OCI-LY1 (cell line): ENCODE data around the gene VDAC1.

ENCODE experiments used
- H2AFZ ChIP-seq: fragments of 200-600 bp; sonication (generic), shearing (Covaris generic); 2 replicates; pipeline ENCODE4 v1.6.0; 2014; ENCODE audit warnings: antibody characterized with exemption, mild to moderate bottlenecking, low read length
- H3F3A ChIP-seq: fragments of 200-600 bp; sonication (generic), shearing (Covaris generic); 2 replicates; pipeline ENCODE4 v1.6.0; 2014; ENCODE audit warnings: mild to moderate bottlenecking, antibody characterized with exemption, low read length, moderate library complexity; ENCODE audit not compliant: insufficient read depth
- H3K27ac ChIP-seq: fragments of 200-600 bp; sonication (generic); 2 replicates; pipeline ENCODE4 v1.5.1; 2014; ENCODE audit warnings: low read length, mixed run types, mild to moderate bottlenecking, low read depth; ENCODE audit not compliant: poor library complexity, severe bottlenecking
- H3K27me3 ChIP-seq: fragments of 200-600 bp; sonication (generic); 2 replicates; pipeline ENCODE4 v1.6.0; 2014; ENCODE audit warnings: antibody characterized with exemption, mild to moderate bottlenecking, low read length, moderate library complexity; ENCODE audit not compliant: insufficient read depth
- H3K36me3 ChIP-seq: fragments of 200-600 bp; sonication (generic); 2 replicates; pipeline ENCODE4 v1.6.1; 2014; ENCODE audit warnings: mild to moderate bottlenecking, antibody characterized with exemption, low read length, moderate library complexity, mixed read lengths; ENCODE audit not compliant: insufficient read depth
- H3K4me1 ChIP-seq: fragments of 200-600 bp; sonication (generic); 2 replicates; pipeline ENCODE4 v1.5.1; 2014; ENCODE audit warnings: mild to moderate bottlenecking, low read length, moderate library complexity; ENCODE audit not compliant: insufficient read depth, severe bottlenecking
- H3K4me2 ChIP-seq: fragments of 200-600 bp; sonication (generic), shearing (Covaris generic); 2 replicates; pipeline ENCODE4 v1.6.1; 2014; ENCODE audit warnings: low read length
- H3K4me3 ChIP-seq: fragments of 200-600 bp; sonication (generic); 2 replicates; pipeline ENCODE4 v1.5.1; 2014; ENCODE audit warnings: low read length, low read depth, mild to moderate bottlenecking, mixed read lengths; ENCODE audit not compliant: poor library complexity, severe bottlenecking
- H3K79me2 ChIP-seq: fragments of 200-600 bp; shearing (Covaris generic); 2 replicates; pipeline ENCODE4 v1.6.1; 2016; ENCODE audit warnings: mixed run types, low read length, mixed read lengths; ENCODE audit not compliant: insufficient read depth
- H3K9ac ChIP-seq: fragments of 200-600 bp; sonication (generic), shearing (Covaris generic); 2 replicates; pipeline ENCODE4 v1.6.1; 2014; ENCODE audit warnings: mild to moderate bottlenecking, low read length, mixed read lengths
- H3K9me2 ChIP-seq: fragments of 200-600 bp; sonication (generic), shearing (Covaris generic); 2 replicates; pipeline ENCODE4 v1.6.1; 2014; ENCODE audit warnings: low read depth, mild to moderate bottlenecking, low read length, mixed read lengths
- H3K9me3 ChIP-seq: fragments of 200-600 bp; shearing (Covaris generic); 2 replicates; pipeline ENCODE4 v1.6.1; 2014; ENCODE audit warnings: low read length, mixed read lengths
- H4K20me1 ChIP-seq: fragments of 200-600 bp; sonication (generic), shearing (Covaris generic); 2 replicates; pipeline ENCODE4 v1.6.0; 2016; ENCODE audit warnings: mild to moderate bottlenecking, low read length; ENCODE audit not compliant: insufficient read depth
- EZH2 ChIP-seq: fragments of 200-600 bp; sonication (generic), shearing (Covaris generic); IDR thresholded peaks from 2 replicates; pipeline ENCODE4 v1.8.0; 2017; ENCODE audit warnings: borderline replicate concordance, mixed run types, mild to moderate bottlenecking, antibody characterized with exemption, low read length, moderate library complexity, mixed read lengths
- TF ChIP-seq, protein P1 (sequence below): fragments of 200-600 bp; sonication (generic), shearing (Covaris generic); IDR thresholded peaks from 2 replicates; pipeline ENCODE4 v1.5.1; 2017; ENCODE audit warnings: mild to moderate bottlenecking, antibody characterized with exemption, low read length, moderate library complexity, mixed read lengths

Gene VDAC1

DNA sequence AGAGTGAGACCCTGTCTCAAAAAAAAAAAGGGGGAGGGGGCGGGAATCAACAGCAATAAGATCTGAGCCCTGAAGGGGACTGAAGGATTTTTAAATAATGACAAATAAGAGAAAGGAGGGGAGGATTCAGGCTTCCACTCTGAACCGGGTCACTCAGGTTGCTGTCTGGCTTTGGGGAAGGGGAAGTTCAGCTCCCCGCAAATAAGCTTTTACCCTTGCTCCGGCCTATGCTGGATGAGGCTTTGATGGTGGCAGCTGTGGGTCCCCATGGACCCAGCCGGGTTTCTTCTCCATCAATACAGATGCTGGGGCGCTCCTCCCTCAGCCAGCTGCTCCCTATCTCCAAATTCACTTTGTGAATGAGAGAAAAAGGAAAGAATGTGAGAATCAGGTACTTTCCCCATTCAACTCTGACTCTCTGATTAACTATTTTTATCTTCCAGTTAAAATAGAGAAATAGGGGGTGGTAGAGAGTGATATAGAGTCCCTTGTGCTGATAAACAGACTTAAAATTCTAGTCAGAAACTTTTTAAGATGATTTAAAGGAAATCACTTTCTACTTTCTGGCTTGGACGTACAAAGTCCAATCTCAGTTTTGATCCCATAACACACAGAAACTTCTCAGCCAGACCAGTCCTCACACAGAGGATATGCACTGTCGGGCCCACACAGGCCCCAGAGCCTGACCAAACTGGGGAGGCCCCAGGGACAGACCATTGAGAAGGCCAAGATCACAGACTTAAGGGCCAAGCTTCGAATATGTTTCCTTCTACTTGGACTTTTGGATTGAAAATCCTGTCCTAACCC is 76.0 kb downstream of the VDAC1 start:
- no peak overlapping the region for H3K9ac ChIP-seq
- H3K9me3 ChIP-seq, result no peaks in the 10 kb centered on the region
- no peaks in the 10 kb centered on the region for H3K4me1 ChIP-seq
- H3K4me2 ChIP-seq, result no peak overlapping the region
- no peaks in the 10 kb centered on the region for H3K9me2 ChIP-seq
- H2AFZ ChIP-seq, result no peak overlapping the region
- TF ChIP-seq, protein P1, sequence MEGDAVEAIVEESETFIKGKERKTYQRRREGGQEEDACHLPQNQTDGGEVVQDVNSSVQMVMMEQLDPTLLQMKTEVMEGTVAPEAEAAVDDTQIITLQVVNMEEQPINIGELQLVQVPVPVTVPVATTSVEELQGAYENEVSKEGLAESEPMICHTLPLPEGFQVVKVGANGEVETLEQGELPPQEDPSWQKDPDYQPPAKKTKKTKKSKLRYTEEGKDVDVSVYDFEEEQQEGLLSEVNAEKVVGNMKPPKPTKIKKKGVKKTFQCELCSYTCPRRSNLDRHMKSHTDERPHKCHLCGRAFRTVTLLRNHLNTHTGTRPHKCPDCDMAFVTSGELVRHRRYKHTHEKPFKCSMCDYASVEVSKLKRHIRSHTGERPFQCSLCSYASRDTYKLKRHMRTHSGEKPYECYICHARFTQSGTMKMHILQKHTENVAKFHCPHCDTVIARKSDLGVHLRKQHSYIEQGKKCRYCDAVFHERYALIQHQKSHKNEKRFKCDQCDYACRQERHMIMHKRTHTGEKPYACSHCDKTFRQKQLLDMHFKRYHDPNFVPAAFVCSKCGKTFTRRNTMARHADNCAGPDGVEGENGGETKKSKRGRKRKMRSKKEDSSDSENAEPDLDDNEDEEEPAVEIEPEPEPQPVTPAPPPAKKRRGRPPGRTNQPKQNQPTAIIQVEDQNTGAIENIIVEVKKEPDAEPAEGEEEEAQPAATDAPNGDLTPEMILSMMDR, result no peak
- TF ChIP-seq EZH2, result no peak
- H3F3A ChIP-seq, result no peaks in the 10 kb centered on the region
- H3K4me3 ChIP-seq, result no peak overlapping the region
- no peaks in the 10 kb centered on the region for H4K20me1 ChIP-seq
- H3K79me2 ChIP-seq, result no peaks in the 10 kb centered on the region
- no peak overlapping the region for H3K27ac ChIP-seq
- H3K36me3 ChIP-seq, result no peaks in the 10 kb centered on the region
- H3K27me3 ChIP-seq, result peaks cover 14% of the 10 kb centered on the region; the same call in 1 of the 2 replicates

DNA sequence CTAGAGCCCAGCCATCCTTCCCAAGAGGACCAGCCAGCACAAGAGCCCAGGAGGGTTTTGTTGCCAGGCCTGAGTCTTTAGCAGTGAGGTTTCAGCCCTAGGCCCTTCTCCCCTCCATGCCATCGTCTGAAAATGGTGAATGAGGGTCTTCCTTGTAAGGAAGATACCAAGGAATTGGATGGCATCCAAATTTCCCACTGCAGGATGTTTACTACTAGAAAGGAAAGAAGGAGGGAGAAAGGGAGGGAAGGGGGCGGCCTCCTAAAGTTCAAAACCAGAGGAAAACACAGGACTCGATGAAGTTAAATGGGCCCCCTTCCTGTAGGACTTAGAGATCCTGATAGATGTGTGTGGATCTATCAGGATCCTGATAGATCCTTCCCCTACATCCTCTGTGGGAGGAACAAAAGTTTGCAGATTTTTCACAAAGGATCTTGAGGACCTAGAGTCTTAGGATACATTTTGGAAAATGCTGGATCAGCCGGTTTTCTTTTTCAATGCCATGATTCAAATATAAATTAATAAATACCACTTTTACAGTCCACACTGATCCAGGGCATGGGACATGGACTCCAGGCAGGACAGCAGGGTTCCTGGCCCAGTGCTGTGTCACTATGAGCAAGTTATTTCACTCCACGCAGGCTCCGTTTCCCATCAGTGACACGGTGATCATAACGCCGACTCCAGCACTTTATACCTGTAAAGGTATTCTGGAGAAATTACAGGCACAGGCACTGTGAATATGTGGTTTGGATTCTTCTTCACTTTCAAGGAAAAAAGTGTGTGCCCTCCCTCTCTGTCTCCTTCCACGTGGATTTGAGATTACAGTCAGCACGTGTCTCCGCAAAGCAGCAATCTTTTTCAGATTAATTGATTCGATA is 77.2 kb downstream of the VDAC1 start:
- TF ChIP-seq, protein P1, result no peak
- TF ChIP-seq EZH2, result no peak
- H3K4me1 ChIP-seq, result no peaks in the 10 kb centered on the region
- H2AFZ ChIP-seq, result no peak overlapping the region

DNA sequence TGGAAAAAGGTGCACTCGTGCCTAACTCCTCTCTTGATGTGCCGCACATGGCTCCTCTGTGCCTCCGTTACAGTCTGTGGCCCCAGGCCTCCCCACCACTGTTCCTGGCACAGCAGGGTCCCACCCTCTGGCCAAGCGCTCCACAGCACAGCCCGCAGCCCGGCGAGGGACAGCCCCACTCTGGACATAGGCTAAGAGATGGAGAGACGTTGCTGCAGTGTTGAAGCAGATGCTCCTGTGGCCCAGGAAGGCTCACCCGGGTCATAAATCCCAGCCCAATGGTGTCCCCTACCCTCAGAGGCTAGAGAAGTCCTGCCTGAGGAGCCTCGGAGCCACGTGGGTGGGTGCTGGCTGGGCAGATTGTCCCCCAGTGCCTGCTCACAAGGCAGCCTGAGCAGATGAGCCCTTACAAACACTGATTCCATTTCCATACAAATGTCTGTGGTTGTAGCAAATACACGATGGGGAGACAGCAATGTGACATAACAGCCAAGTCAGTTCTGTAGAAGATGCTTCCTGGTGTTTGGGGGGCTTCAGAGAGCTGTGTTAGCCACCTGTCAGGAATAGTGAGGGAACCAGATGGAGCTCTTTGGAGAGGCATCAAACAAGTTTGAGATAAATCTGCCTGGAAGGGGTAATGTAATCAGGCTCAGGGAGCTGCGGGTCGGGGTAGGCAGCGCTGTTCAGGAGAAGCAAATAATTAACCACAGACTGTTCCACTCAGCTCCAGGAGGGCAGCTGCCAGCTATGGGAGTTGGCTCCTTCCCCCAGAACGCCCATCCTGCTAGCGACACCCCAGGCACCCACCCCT is 78.1 kb downstream of the VDAC1 start:
- Histone ChIP-seq H4K20me1 (no peaks in the 10 kb centered on the region), H3K9me2 (no peaks in the 10 kb centered on the region), H3K9ac (no peak overlapping the region), H2AFZ (no peak overlapping the region), H3K36me3 (no peaks in the 10 kb centered on the region), H3K4me2 (no peak overlapping the region), H3K9me3 (no peaks in the 10 kb centered on the region), H3K27ac (no peak overlapping the region), H3K79me2 (no peaks in the 10 kb centered on the region), H3K4me1 (no peaks in the 10 kb centered on the region), H3F3A (no peaks in the 10 kb centered on the region), H3K4me3 (no peak overlapping the region), H3K27me3 (peaks cover 14% of the 10 kb centered on the region; the same call in 1 of the 2 replicates)
- TF ChIP-seq, protein P1, result no peak
- TF ChIP-seq EZH2, result no peak

More for the DNA sequence above, 77.2 kb downstream of the VDAC1 start:
- Histone ChIP-seq H3K27me3 (peaks cover 14% of the 10 kb centered on the region; the same call in 1 of the 2 replicates), H3F3A (no peaks in the 10 kb centered on the region), H3K79me2 (no peaks in the 10 kb centered on the region), H3K36me3 (no peaks in the 10 kb centered on the region), H3K4me3 (no peak overlapping the region), H3K9me2 (no peaks in the 10 kb centered on the region), H3K27ac (no peak overlapping the region), H4K20me1 (no peaks in the 10 kb centered on the region), H3K9me3 (no peaks in the 10 kb centered on the region), H3K9ac (no peak overlapping the region), H3K4me2 (no peak overlapping the region)
